HG03460 (cell line): Measurements from ENCODE around the gene DLEC1.
"Not testable (repeated sequence)": the region's sequence is repeated elsewhere in the genome, so short reads cannot be mapped to it uniquely, and the experiment has no call there.

ENCODE experiments used
- ATAC-seq: cut with Tn5 transposase; IDR thresholded peaks from one replicate; pipeline ENCODE4 v1.9.1; 2021; ENCODE audit not compliant: unreplicated experiment

The DLEC1 gene

DNA sequence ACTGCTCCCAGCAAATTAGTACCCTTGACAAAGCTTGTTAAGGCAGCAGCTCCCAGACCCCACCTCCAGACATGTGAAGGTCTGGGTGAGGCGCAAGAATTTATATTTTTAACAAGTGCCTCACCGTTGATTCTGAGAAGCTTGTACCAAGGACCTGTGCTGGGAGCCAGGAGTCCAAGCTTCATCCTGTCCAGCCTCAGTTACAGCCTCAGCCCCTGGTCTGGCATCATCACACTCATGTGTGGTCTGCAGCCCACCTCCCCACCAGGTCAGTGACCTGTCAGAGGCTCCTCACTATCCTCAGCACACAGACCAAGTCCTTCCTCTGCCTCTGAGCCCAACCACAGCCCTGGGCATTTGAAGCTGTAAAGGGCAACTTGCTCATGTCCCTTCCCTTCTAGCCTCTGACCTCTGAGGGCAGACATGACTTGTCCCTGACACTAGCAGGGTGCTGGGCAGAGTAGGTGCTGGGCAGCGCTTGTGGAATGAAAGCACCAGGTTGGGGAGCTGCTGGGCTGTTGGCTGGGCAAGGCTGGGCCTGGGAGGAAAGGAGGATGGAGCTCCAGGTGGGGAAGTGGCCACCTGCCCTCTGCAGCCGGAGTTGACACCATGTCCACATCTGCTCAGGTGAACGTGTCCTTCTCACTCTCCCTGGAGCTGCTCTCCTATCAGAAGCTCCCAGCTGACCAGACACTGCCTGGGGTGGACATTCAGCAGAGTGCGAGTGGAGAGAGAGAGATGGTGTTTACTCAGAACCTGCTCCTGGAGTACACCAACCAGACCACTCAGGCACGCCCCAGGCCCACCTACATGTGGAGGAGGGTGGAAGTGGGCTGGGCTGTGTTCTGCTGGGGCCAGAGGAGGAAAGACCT lies 81.0 kb downstream of the DLEC1 start:
- no peak for ATAC-seq

DNA sequence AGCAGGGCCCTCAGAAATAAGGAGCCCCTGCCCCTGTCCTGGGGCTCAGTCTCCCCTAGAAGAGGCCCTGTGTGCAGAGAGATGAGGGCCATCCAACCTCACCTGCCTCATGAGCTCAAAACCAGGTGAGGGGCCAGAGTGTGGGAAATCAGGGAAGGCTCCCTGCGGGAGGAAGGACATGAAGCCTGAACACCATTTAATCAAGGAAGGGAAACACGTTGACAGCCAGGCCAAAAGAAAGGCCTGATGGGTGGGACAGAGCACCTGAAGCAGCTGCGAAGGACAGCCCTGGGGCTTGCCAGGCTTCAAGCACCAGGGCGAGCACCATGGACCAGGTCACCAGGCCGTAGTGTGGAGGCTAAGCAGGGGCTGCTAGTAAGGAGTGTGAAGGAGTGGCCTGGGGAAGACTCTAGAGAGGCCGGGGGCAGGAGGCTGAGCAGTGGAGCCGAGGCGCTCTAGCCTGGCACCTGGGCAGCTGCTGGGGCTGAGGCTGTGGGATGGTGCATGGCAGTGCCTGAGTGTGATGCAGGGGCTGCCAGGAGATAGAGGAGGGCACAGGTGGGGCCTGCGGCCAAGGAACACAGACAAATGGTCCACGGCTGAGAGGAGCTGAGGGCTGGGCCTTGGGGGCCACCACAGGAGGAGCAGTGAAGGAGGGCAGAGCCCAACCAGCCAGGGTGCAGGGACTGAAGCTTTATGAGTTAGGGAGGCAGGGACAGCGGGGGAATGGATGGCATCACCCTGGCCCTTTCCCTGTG lies 81.9 kb downstream of the DLEC1 start:
- ATAC-seq, result no peak

DNA sequence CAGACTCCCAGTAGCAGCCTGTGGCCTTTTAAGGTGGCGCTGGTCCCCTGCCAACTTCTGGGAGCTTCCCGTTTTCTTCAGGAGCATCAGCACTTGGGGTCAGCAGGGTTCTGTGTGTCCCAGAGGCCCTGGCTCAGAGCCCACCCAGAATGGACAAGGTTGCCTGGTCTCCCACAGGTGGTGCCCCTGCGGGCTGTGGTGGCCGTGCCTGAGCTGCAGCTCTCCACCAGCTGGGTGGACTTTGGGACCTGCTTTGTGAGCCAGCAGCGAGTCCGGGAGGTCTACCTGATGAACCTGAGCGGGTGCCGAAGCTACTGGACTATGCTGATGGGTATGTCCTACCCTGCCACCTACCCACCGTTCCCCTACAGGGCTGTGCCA lies 82.4 kb downstream of the DLEC1 start:
- ATAC-seq, result no peak

DNA sequence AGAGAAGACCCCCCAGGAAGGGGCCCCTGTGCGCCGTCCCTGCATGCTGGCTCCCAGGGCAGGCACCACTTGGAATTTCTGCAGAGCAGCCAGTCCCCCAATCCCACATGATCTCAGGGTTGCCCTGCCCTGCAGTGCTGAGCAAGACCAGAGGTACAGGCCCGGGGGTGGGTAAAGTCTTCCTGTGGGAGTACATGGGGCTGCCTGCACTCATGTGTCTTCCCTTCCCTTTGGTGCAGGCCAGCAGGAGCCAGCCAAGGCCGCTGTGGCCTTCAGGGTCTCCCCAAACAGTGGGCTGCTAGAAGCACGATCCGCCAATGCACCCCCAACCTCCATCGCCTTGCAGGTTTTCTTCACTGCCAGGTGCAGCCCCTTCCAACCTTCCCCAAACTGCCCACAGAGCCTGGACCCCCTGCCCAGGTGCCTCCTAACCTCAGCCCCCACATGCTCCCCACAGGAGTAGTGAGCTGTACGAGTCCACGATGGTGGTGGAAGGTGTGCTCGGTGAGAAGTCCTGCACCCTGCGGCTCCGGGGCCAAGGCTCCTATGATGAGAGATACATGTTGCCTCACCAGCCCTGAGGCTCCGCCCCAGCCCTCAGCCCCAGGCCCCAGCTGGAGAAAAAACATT lies 82.9 kb downstream of the DLEC1 start:
- ATAC-seq, result no peak

DNA sequence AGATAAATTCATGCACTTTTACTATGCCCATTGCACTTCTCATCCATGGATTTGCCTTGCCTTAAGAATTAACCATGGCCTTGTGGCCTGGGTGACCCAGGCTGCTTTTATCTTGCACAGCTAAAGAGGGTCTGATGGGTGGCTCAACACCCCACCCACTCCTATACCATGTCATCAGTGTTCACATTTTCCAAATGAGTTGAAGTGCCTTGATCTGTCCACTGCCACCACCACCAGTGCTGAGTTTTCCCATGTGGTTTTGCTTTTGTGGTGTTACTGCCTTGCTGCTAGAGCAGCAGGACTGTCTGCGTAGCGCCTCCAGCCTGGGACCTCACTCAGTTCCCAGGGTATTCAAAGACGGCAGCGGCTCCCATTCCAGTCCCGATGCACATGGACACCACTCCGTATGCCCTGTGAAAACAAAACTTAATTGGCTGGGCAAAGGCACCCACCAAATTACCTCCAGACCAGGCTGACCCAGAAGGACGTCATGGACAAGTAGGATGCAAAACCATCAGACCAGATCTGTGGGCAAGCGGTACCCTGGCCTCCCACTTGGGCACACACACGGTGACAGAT lies 83.8 kb downstream of the DLEC1 start:
- no peak for ATAC-seq

DNA sequence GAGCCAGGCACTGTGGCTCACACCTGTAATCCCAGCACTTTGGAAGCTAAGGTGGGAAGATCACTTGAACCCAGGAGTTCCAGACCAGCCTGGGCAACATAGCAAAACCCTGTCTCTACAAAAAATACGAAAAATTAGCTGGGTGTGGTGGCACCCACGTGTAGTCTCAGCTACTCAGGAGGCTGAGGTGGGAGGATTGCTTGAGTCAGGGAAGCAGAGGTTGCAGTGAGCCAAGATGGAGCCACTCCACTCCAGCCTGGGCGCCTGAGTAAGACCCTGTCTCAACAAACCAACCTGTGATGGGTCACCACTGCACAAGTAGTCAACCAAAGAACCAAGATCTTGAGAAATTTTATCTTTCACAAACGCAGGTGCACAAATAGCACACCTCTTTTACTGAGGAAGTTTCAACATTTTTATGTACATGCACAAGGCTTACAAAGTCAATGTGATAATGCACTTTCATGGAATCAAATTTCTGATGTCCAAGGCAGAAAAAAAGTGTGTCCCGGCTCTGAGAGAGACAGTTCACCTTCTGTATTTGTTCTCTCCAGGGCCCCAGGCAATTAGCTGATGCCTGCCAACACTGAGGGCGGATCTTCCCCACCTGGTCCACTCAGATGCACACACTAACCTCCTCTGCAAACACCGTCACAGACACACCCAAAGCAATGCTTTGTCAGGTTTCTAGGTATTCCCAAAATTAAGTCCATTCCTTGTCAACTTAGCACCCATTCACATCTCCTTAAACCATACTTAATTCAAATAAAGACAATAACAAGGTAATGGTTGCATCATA lies 85.5 kb downstream of the DLEC1 start:
- ATAC-seq, result no peak

DNA sequence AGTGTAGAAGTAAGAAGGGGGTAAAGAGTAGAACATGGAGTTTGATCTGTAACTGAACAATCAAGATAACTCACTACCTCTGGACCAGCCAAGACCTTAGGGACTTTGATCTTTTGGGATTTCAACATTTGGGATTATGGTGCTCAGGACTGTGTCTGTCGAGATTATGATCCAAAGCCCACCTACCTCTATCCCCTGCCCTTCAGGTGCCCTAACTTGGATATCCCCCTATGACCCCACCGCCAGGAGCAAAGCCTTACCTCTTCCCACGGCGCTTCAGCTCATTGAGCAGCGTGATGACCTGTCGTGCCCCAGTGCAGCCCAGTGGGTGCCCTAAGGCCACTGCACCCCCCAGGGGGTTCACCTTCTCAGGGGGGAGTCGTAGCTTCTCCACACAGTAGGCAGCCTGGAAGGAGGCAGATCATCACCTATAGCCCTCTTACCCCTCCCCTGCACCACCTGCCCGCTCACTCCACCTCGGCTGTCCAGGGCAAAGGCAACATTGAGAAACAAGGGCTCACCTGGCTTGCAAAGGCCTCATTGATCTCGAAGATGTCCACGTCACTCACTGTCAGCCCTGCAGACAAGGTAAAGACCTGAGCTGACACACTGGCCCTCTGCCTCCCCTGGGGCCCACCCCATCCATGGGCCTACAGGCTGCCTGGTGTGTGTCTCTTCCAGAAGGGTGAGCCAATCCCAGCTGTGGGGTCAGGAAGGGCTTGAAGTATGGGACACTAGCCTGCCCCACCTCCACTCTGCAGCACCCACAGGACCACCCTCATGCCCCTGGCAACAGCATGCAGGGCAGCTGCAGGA lies 86.5 kb downstream of the DLEC1 start:
- no peak for ATAC-seq

DNA sequence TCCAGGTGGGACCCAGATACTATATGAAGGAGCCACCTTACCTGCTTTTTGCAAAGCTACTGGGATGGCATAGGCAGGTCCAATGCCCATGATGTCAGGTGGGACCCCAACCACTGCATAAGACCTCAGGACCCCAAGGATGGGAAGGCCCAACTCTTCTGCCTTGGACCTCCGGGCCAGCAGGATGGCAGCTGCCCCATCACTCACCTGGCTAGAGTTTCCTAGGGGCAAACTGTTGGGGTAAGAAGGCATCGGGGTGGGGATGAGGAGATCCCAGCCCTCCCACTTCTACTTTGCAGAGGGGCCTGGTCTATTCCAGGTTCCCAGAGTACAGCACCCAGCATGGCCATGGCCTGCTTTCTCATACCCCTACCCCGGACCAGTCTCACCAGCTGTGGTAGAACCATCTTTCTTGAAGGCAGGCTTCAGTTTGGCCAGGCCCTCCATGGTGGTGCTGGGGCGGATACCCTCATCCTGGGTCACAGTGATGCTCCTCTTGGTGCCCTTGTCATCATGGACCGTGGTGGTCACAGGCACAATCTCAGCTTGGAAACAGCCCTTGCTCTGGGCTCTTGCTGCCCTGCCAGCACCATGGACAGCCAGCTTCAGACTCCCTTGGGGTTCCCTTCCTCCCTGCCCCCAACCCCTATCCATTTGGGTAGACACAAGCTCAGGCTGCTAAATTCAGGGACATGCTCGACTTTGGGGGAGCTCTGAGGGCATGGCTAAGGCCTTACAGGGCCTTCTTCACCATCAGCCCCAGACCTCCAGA lies 87.3 kb downstream of the DLEC1 start:
- no peak for ATAC-seq

DNA sequence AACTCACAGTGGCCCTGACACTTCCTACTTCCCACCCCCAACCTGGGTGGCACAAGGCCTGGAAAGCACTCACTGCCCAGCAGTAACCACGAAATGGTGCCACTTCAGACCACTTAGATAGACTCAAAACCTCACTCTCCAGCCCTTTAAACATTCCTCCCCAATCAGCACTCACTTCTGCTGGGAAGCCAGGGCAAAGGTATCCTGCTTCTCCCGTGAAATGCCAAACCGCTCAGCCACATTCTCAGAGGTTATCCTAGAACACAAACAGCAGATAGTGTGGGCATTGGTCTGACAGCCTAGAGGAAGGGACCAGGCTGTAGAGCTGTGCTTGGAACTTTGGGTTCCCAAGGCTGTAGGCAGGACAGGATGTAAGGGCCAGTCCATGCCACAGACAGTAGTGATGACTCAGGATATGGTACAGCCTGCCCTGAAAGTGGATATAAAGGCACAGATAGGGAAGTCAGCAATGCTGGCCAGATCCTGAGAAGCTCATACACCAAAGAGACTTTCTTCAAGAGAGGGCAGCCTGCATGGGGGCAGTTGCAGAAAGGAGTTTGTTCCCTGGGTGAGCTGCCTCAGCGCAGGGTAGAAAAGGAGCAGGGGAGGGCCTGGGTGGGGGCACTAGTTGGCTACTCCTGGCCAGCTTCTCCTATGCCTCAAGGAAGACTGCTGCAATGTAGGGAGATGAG lies 88.7 kb downstream of the DLEC1 start:
- ATAC-seq, result no peak

DNA sequence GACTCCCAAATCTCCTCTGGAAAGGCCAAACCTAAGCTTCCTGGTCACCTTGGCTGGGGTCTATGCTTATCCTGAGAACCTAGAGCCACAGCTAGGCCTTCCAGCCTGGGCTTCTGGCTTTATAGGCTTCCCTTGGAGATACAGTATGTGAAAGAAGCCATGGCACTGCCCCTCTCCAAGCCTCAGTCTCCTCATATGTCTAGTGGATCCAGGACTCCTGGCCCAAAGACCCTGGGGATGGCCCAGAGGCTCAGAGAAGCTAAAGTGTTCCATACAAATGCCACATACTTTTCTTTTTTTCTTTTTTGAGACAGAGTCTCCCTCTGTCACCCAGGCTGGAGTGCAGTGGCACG lies 89.3 kb downstream of the DLEC1 start:
- ATAC-seq, result no peak

DNA sequence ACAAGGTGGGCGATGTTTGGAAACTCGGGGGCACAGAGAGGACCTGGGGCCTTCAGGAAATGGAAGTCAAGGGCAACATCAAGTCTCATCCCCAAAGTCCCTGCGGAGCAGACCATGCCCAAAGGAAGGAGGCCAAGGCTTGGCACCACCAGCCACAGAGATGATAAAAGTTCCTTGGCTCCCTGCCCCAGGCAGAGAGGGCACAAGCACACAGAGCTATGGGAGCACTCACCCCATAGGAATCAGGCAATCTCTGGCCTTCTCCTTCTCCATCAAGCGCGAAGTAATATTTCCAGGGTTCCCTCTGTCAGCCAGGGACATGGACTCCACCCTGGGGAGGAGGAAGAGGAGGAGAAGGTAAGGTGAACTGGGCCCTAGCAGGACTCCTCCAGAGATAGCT lies 90.0 kb downstream of the DLEC1 start:
- no peak for ATAC-seq

DNA sequence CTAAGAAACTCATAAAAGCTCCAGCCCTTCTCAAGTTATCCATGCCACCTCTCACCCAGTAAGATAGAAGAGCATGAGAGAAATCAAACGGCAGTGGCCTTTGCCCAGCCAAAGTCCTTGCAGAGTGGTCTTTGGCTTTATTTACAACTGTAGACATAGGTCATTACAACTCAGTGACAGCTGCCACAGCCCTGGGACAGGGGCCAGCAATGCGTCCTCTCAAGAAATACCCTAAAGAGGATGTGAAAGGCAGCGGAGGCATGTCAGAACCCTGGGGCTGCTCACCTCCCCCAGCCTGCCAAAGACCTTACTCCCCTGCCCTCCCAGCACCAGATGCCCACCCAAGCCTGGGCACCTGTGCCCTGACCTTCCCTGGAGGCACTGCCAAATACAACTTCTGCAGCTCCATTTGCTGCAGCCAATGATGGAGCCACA lies 91.6 kb downstream of the DLEC1 start:
- ATAC-seq, result no peak

DNA sequence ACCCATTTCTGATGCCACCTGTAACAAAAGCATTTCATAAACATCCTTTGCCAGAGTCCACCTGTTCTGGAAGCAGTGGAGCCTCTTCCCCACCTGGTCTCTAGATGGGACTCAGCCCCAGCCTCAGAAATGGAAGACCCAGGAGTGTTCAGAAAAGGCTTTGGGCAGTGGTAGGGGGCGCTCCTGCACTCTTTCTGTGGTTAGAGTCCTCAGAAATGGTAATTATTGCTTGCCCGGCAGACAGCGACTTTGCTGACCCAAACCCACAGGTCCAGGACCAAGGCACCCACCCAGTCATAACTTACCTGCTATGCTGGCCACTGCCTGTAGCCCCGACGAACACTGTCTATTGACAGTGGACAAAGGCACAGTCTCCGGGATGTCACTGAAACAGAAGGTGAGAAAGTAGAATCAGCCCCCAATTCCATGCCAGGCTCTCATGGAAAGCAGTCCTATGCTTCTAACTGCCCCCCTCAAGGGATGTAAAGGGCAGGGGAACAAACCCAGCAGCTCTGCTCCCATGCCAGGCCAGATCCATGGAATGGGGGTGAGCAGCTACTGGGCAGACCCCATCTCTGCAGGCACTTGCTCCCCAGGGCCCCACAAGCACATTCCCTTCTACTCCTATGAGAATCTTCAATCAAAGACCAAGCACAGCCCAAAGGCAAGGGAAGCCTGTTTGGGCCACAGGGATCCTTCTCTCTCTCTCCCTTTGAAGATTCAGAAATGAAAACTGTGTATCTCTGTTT lies 92.8 kb downstream of the DLEC1 start:
- ATAC-seq, result no peak

DNA sequence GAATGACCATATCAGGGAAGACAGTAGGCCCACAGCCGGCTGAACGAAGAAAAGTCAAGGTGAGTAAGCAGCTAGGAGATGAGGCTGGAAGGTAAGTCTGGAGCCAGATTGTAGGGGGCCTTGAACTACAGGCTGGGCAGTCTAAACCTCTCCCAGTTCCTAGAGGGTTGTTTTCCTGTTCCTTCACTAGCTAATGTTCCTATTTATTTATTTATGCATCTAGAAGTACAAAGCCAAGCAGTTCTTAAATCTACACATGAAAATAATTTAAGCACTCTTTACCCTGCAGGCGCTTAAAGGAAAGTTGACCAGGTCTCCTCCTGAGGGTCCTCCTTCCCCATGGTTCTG lies 94.2 kb downstream of the DLEC1 start:
- ATAC-seq, result no peak

DNA sequence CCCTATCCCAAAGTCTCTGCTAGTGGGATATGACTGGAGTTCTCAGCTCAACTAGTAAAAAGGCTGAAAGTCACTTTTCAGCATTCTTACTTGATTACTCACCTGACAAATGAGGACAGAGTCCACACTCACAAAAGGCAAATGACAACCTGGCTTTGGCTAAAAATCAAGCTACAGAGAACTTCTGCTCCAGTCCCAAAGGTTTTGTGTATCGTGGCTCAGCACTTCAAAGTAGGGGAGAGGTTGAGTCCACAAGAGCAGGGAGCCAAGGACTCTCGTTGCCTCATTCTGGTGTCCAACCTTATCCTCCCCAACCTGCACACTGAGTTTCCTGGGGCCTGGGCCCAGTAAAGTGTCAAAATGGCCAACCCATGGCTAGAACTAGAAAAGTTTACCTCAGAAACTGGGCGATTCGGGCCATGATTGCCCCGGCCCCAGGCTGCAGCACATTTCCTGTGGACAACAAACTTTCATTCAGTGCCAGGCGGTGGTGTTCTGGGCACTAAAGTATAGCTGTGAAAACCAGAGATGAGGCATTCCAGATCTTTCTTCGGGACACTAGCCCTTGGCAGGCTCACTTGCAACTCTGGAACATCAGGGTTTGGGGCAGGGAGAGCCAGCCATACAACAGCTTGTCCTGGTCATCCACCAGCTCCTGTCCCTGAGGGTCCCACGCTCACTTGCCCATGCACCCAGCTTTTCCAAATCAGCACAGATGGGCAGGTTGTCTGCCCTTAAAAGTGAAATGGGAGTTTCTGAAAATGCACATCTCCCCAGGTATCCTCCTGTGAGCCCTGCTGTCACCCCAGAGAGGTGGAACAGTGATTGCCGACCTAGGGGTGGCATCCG lies 94.8 kb downstream of the DLEC1 start:
- no peak for ATAC-seq

DNA sequence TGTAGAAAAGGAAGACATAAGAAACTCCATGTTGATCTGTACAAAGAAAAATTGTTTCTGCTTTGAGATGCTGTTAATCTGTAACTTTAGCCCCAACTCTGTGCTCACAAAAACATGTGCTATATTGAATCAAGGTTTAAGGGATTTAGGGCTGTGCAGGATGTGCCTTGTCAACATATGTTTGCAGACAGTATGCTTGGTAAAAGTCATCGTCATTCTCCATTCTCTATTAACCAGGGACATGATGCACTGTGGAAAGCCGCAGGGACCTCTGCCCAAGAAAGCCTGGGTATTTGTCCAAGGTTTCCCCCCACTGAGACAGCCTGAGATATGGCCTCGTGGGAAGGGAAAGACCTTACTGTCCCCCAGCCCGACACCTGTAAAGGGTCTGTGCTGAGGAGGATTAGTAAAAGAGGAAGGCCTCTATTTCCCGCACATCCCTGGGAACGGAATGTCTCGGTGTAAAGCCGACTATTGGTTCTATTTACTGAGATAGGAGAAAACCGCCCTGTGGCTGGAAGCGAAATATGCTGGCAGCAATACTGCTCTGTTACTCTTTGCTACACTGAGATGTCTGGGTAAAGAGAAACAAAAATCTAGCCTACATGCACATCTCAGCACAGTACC lies 95.6 kb downstream of the DLEC1 start:
- ATAC-seq, result not testable (repeated sequence)
